HCT116 (cell line): ENCODE results near the gene VWC2L. TPM values are rescaled to one million over a fixed set of nuclear protein-coding genes. Genes with fewer than 3 reads are reported as not detected.

Experiments
- ATAC-seq: fragments of 200-7000 bp; cut with Tn5 transposase; 2 replicates; pipeline ENCODE4 v1.9.1; 2020; ENCODE audit warnings: mild to moderate bottlenecking, moderate library complexity
- BruUV-seq: library from RNA; stranded (reverse); fragments of 400-500 nt; replicated peaks from 2 replicates; lab custom pipeline; 2021; lab: Mats Ljungman, UMichigan
- CTCF ChIA-PET: fragments of 300-600 bp; sonication (Branson Sonifier 250); formaldehyde crosslinking; loops from one replicate; lab custom pipeline; 2021; ENCODE audit warnings: antibody characterized with exemption; lab: Charles Lee
- POLR2A ChIA-PET: fragments of 300-600, 350-600 bp; sonication (Branson Sonifier 250); formaldehyde crosslinking; loops from one replicate; lab custom pipeline; 2021; ENCODE audit warnings: antibody characterized with exemption; lab: Charles Lee
- RAD21 ChIA-PET, 2 experiments: fragments of 300-600 bp; sonication (Branson Sonifier 250); formaldehyde crosslinking; loops; one replicate each; lab custom pipeline; 2023; ENCODE audit warnings: low total read pairs in 2 of 2; ENCODE audit not compliant: uncharacterized antibody in 2 of 2, unreplicated experiment in 2 of 2, low non-redundant PET in 1 of 2; lab: Charles Lee
- DNase-seq: peaks from one replicate; pipeline ENCODE4 v3.0.0-alpha.2; 2010; ENCODE audit warnings: low read depth, low spot score
- H2AFZ ChIP-seq: fragments of 200-600 bp; shearing (Covaris generic), sonication (generic); 2 replicates; pipeline ENCODE4 v1.6.1; 2017; ENCODE audit warnings: low read depth, mixed run types, mixed read lengths, antibody characterized with exemption, low read length; ENCODE audit not compliant: poor library complexity, severe bottlenecking
- H3K27ac ChIP-seq: 2 replicates; pipeline ENCODE4 v1.5.1; 2012; ENCODE audit warnings: low read depth, low read length
- H3K27me3 ChIP-seq: fragments of 200-600 bp; sonication (generic); 2 replicates; pipeline ENCODE4 v1.6.1; 2016; ENCODE audit warnings: mixed run types, low read length, mixed read lengths; ENCODE audit not compliant: insufficient read depth
- H3K36me3 ChIP-seq, 2 experiments: fragments of 200-500 bp in 1 of 2; fragments of 200-600 bp in 1 of 2; sonication (Bioruptor generic) in 1 of 2; sonication (generic) in 1 of 2; 2 replicates each; pipeline versions ENCODE4 v1.5.1 to v1.6.1; 2014 to 2016; ENCODE audit warnings: low read length in 2 of 2, inconsistent platforms in 1 of 2, mixed read lengths in 1 of 2, mixed run types in 1 of 2; ENCODE audit not compliant: insufficient read depth in 2 of 2, control insufficient read depth in 1 of 2
- H3K4me1 ChIP-seq, 2 experiments: fragments of 200-600 bp in 1 of 2; sonication (generic) in 1 of 2; 2 replicates each; pipeline versions ENCODE4 v1.5.1 to v1.6.1; 2012 to 2017; ENCODE audit warnings: low read length in 2 of 2, inconsistent platforms in 1 of 2, mild to moderate bottlenecking in 1 of 2, mixed read lengths in 1 of 2, mixed run types in 1 of 2, moderate library complexity in 1 of 2; ENCODE audit not compliant: insufficient read depth in 2 of 2, control insufficient read depth in 1 of 2
- H3K4me2 ChIP-seq: fragments of 200-600 bp; sonication (generic); 2 replicates; pipeline ENCODE4 v1.6.1; 2017; ENCODE audit warnings: mixed run types, low read length, mixed read lengths
- H3K4me3 ChIP-seq, 2 experiments: fragments of 200-600 bp in 1 of 2; sonication (generic) in 1 of 2; replicated peaks in 1 of 2; 2 replicates each; pipeline ENCODE4 v1.5.1; 2011 to 2016; ENCODE audit warnings: low read length in 2 of 2, control low read depth in 1 of 2, low read depth in 1 of 2, mild to moderate bottlenecking in 1 of 2, mixed read lengths in 1 of 2, mixed run types in 1 of 2
- H3K79me2 ChIP-seq: fragments of 200-600 bp; sonication (generic); 2 replicates; pipeline ENCODE4 v1.6.1; 2017; ENCODE audit warnings: mild to moderate bottlenecking, mixed run types, low read length, moderate library complexity, mixed read lengths; ENCODE audit not compliant: insufficient read depth
- H3K9ac ChIP-seq: fragments of 200-600 bp; sonication (generic); 2 replicates; pipeline ENCODE4 v1.6.1; 2016; ENCODE audit warnings: low read length, mixed read lengths
- H3K9me2 ChIP-seq: fragments of 200-600 bp; sonication (generic), shearing (Covaris generic); 2 replicates; pipeline ENCODE4 v1.6.1; 2017; ENCODE audit warnings: mixed run types, mild to moderate bottlenecking, moderate library complexity; ENCODE audit not compliant: insufficient read depth
- H3K9me3 ChIP-seq, 2 experiments: fragments of 200-500 bp in 1 of 2; fragments of 200-600 bp in 1 of 2; sonication (Bioruptor generic) in 1 of 2; sonication (generic) in 1 of 2; 2 replicates each; pipeline ENCODE4 v1.6.1; 2014 to 2017; ENCODE audit warnings: low read length in 2 of 2, mixed read lengths in 2 of 2, inconsistent platforms in 1 of 2, low read depth in 1 of 2, mild to moderate bottlenecking in 1 of 2, mixed run types in 1 of 2, moderate library complexity in 1 of 2; ENCODE audit not compliant: control insufficient read depth in 1 of 2, insufficient read depth in 1 of 2
- H4K20me1 ChIP-seq: fragments of 200-600 bp; sonication (generic), shearing (Covaris generic); 2 replicates; pipeline ENCODE4 v1.6.1; 2017; ENCODE audit warnings: mixed run types, mild to moderate bottlenecking, moderate library complexity; ENCODE audit not compliant: insufficient read depth
- ATF3 ChIP-seq: IDR thresholded peaks from 2 replicates; pipeline ENCODE4 v1.6.1; 2012
- CEBPB ChIP-seq: IDR thresholded peaks from 2 replicates; pipeline ENCODE4 v1.6.1; 2012; ENCODE audit warnings: low read depth
- EGR1 ChIP-seq: IDR thresholded peaks from 2 replicates; pipeline ENCODE4 v1.6.1; 2012; ENCODE audit warnings: low read depth
- ELF1 ChIP-seq: IDR thresholded peaks from 2 replicates; pipeline ENCODE4 v1.6.1; 2012; ENCODE audit warnings: low read depth, borderline replicate concordance
- EZH2 ChIP-seq: fragments of 200-600 bp; sonication (generic); IDR thresholded peaks from 2 replicates; pipeline ENCODE4 v1.6.1; 2017; ENCODE audit warnings: antibody characterized with exemption, mixed run types
- POLR2A ChIP-seq: IDR thresholded peaks from 2 replicates; pipeline ENCODE4 v1.7.0; 2011; ENCODE audit warnings: borderline replicate concordance; ENCODE audit not compliant: insufficient read depth, insufficient read length; ENCODE audit errors: extremely low read depth
- SP1 ChIP-seq: IDR thresholded peaks from 2 replicates; pipeline ENCODE4 v1.6.1; 2012; ENCODE audit warnings: low read depth
- TCF7L2 ChIP-seq: IDR thresholded peaks from 2 replicates; pipeline ENCODE4 v1.7.0; 2011; ENCODE audit warnings: borderline replicate concordance, inconsistent platforms; ENCODE audit not compliant: insufficient read depth, insufficient read length; ENCODE audit errors: extremely low read depth
- ZFX ChIP-seq: fragments of 450-650 bp; IDR thresholded peaks from 2 replicates; pipeline ENCODE4 v1.6.1; 2017
- ZNF274 ChIP-seq: fragments of 200-500 bp; sonication (Bioruptor generic); IDR thresholded peaks from 2 replicates; pipeline ENCODE4 v1.6.1; 2014; ENCODE audit warnings: mild to moderate bottlenecking, low read depth, low read length, inconsistent platforms
- intact Hi-C: fragments of 100-400 bp; cut with micrococcal nuclease; formaldehyde crosslinking; loops from 2 replicates; pipeline ENCODE4 v1.10.0; 2022
- total RNA-seq: library from RNA; stranded (reverse); gene quantifications from one replicate; pipeline ENCODE4 v1.2.1, GENCODE V29; 2021; ENCODE audit not compliant: unreplicated experiment
- TF ChIP-seq, protein P1 (sequence below), 3 experiments: fragments of 200-600 bp in 1 of 3; sonication (generic) in 1 of 3; IDR thresholded peaks in 2 of 3; conservative IDR thresholded peaks in 1 of 3; 2 replicates each; pipeline ENCODE4 v1.5.1; 2012 to 2017; ENCODE audit warnings: low read depth in 2 of 3, low read length in 2 of 3, antibody characterized with exemption in 1 of 3, borderline replicate concordance in 1 of 3, control low read depth in 1 of 3, mild to moderate bottlenecking in 1 of 3, mixed read lengths in 1 of 3, mixed run types in 1 of 3, moderate library complexity in 1 of 3; ENCODE audit not compliant: insufficient read depth in 1 of 3

Gene VWC2L
- total RNA-seq, 1 experiment from 2014 or later, result not detected

GRCh38 chr2:214601852-214602633 is 191.2 kb downstream of the VWC2L start:
- H3K9ac ChIP-seq, result no peak overlapping the region
- RAD21 ChIA-PET, result no interaction called here
- TF ChIP-seq EGR1 (no peak), ZFX (no peak), POLR2A (no peak), CEBPB (no peak), ATF3 (no peak), EZH2 (no peak), TCF7L2 (no peak), ZNF274 (no peak), SP1 (no peak), ELF1 (no peak)
- TF ChIP-seq, protein P1, sequence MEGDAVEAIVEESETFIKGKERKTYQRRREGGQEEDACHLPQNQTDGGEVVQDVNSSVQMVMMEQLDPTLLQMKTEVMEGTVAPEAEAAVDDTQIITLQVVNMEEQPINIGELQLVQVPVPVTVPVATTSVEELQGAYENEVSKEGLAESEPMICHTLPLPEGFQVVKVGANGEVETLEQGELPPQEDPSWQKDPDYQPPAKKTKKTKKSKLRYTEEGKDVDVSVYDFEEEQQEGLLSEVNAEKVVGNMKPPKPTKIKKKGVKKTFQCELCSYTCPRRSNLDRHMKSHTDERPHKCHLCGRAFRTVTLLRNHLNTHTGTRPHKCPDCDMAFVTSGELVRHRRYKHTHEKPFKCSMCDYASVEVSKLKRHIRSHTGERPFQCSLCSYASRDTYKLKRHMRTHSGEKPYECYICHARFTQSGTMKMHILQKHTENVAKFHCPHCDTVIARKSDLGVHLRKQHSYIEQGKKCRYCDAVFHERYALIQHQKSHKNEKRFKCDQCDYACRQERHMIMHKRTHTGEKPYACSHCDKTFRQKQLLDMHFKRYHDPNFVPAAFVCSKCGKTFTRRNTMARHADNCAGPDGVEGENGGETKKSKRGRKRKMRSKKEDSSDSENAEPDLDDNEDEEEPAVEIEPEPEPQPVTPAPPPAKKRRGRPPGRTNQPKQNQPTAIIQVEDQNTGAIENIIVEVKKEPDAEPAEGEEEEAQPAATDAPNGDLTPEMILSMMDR (IDR thresholded peaks at IDR 0.05 in 2 of 3, conservative IDR thresholded peaks at IDR 0.05 in 1 of 3; ENCODE audit: borderline replicate concordance in 1 of 3, insufficient read depth in 1 of 3, low read depth in 2 of 3, low read length in 2 of 3), result no peak
- TF ChIP-seq, all 23 proteins: peak for 0
- CTCF ChIA-PET, result no interaction called here
- intact Hi-C loops, result no loop called here
- no peaks in the 10 kb centered on the region for H3K9me3 ChIP-seq
- POLR2A ChIA-PET, result no interaction called here
- H2AFZ ChIP-seq, result no peak overlapping the region
- no peaks in the 10 kb centered on the region for H3K4me1 ChIP-seq
- BruUV-seq, result no TSS peak
- H3K27me3 ChIP-seq, result no peaks in the 10 kb centered on the region
- no peaks in the 10 kb centered on the region for H3K9me2 ChIP-seq
- no peak overlapping the region for H3K4me3 ChIP-seq
- ATAC-seq, result no peak
- H4K20me1 ChIP-seq, result no peaks in the 10 kb centered on the region
- DNase-seq, result no peak
- no peak overlapping the region for H3K4me2 ChIP-seq
- H3K36me3 ChIP-seq, result no peaks in the 10 kb centered on the region
- H3K27ac ChIP-seq, result no peak overlapping the region
- no peaks in the 10 kb centered on the region for H3K79me2 ChIP-seq
